H9 (cell line): Measurements from ENCODE around the gene MALRD1. TPM values are rescaled to one million over a fixed set of nuclear protein-coding genes. Genes with fewer than 3 reads are reported as not detected.

Experiments used
- DNase-seq: peaks from one replicate; pipeline ENCODE4 v3.0.0-alpha.2; 2017
- H2AFZ ChIP-seq: one replicate; pipeline ENCODE4 v1.6.1; 2013; ENCODE audit warnings: mild to moderate bottlenecking, low read length, control low read depth, moderate library complexity
- H2AK5ac ChIP-seq: 2 replicates; pipeline ENCODE4 v1.6.1; 2013; ENCODE audit warnings: low read length, control low read depth, mixed read lengths; ENCODE audit not compliant: insufficient read length
- H2BK120ac ChIP-seq: one replicate; pipeline ENCODE4 v1.6.1; 2013; ENCODE audit warnings: low read depth, mild to moderate bottlenecking, low read length, control low read depth, inconsistent platforms; ENCODE audit not compliant: poor library complexity, severe bottlenecking
- H2BK12ac ChIP-seq: 2 replicates; pipeline ENCODE4 v1.6.1; 2013; ENCODE audit warnings: low read length, control low read depth, mixed read lengths, low read depth; ENCODE audit not compliant: insufficient read length
- H2BK15ac ChIP-seq: 2 replicates; pipeline ENCODE4 v1.6.1; 2013; ENCODE audit warnings: low read depth, low read length, control low read depth
- H2BK20ac ChIP-seq: one replicate; pipeline ENCODE4 v1.6.1; 2013; ENCODE audit warnings: low read depth, mild to moderate bottlenecking, low read length, control low read depth, inconsistent platforms; ENCODE audit not compliant: poor library complexity, severe bottlenecking
- H2BK5ac ChIP-seq: 2 replicates; pipeline ENCODE4 v1.6.1; 2013; ENCODE audit warnings: low read length, control low read depth, mixed read lengths; ENCODE audit not compliant: insufficient read length
- H3K14ac ChIP-seq: 2 replicates; pipeline ENCODE4 v1.6.1; 2013; ENCODE audit warnings: low read length, control low read depth; ENCODE audit not compliant: insufficient read depth
- H3K18ac ChIP-seq: 2 replicates; pipeline ENCODE4 v1.6.1; 2013; ENCODE audit warnings: low read depth, mild to moderate bottlenecking, mixed read lengths, low read length, control low read depth; ENCODE audit not compliant: insufficient read length
- H3K23ac ChIP-seq: 2 replicates; pipeline ENCODE4 v1.6.1; 2013; ENCODE audit warnings: low read length, control low read depth, mixed read lengths, low read depth; ENCODE audit not compliant: insufficient read length
- H3K23me2 ChIP-seq: 2 replicates; pipeline ENCODE4 v1.6.1; 2013; ENCODE audit warnings: low read depth, mild to moderate bottlenecking, mixed read lengths, low read length, control low read depth; ENCODE audit not compliant: insufficient read length, poor library complexity, severe bottlenecking
- H3K27ac ChIP-seq: 2 replicates; pipeline ENCODE4 v1.5.1; 2013; ENCODE audit warnings: low read length, control low read depth, mixed read lengths, low read depth; ENCODE audit not compliant: insufficient read length
- H3K27me3 ChIP-seq: 2 replicates; pipeline ENCODE4 v1.6.1; 2013; ENCODE audit warnings: low read length, control low read depth, inconsistent platforms; ENCODE audit not compliant: insufficient read depth
- H3K4ac ChIP-seq: 2 replicates; pipeline ENCODE4 v1.6.1; 2013; ENCODE audit warnings: low read depth, mild to moderate bottlenecking, control low read depth, inconsistent platforms, low read length, moderate library complexity
- H3K4me1 ChIP-seq: 2 replicates; pipeline ENCODE4 v1.6.1; 2013; ENCODE audit warnings: low read length, control low read depth, inconsistent platforms; ENCODE audit not compliant: insufficient read depth
- H3K4me2 ChIP-seq: 2 replicates; pipeline ENCODE4 v1.6.1; 2013; ENCODE audit warnings: low read length, control low read depth, mixed read lengths; ENCODE audit not compliant: insufficient read length, insufficient read depth
- H3K56ac ChIP-seq: 2 replicates; pipeline ENCODE4 v1.6.1; 2013; ENCODE audit warnings: low read depth, mild to moderate bottlenecking, mixed read lengths, low read length, control low read depth; ENCODE audit not compliant: insufficient read length
- H3K79me1 ChIP-seq: 2 replicates; pipeline ENCODE4 v1.6.1; 2013; ENCODE audit warnings: low read depth, mild to moderate bottlenecking, moderate library complexity, low read length, control low read depth, inconsistent platforms; ENCODE audit not compliant: insufficient read depth, poor library complexity, severe bottlenecking
- H3K79me2 ChIP-seq: 2 replicates; pipeline ENCODE4 v1.6.1; 2013; ENCODE audit warnings: low read length, control low read depth, inconsistent platforms; ENCODE audit not compliant: insufficient read depth
- H3K9ac ChIP-seq: 2 replicates; pipeline ENCODE4 v1.6.1; 2013; ENCODE audit warnings: low read length, control low read depth, mixed read lengths; ENCODE audit not compliant: insufficient read length; ENCODE audit errors: extremely low read depth
- H3K9me3 ChIP-seq: one replicate; pipeline ENCODE4 v1.6.1; 2013; ENCODE audit warnings: low read depth, low read length, inconsistent platforms; ENCODE audit not compliant: control insufficient read depth
- H3T11ph ChIP-seq: one replicate; pipeline ENCODE4 v1.6.1; 2013; ENCODE audit warnings: mild to moderate bottlenecking, low read length, control low read depth, inconsistent platforms
- H4K20me1 ChIP-seq: one replicate; pipeline ENCODE4 v1.6.1; 2013; ENCODE audit not compliant: control insufficient read depth, insufficient read length, insufficient read depth
- H4K5ac ChIP-seq: 2 replicates; pipeline ENCODE4 v1.6.1; 2013; ENCODE audit warnings: low read depth, mild to moderate bottlenecking, mixed read lengths, low read length, control low read depth; ENCODE audit not compliant: insufficient read length
- H4K8ac ChIP-seq: replicated peaks from 2 replicates; pipeline ENCODE4 v1.6.1; 2013; ENCODE audit warnings: low read length, control low read depth, mixed read lengths, low read depth; ENCODE audit not compliant: insufficient read length
- H4K91ac ChIP-seq: 2 replicates; pipeline ENCODE4 v1.6.1; 2013; ENCODE audit warnings: low read depth, mild to moderate bottlenecking, moderate library complexity, mixed read lengths, low read length, control low read depth; ENCODE audit not compliant: insufficient read length
- H3K27ac Mint-ChIP-seq, 3 experiments: 2 replicates in 2 of 3; 3 replicates in 1 of 3; pipeline ENCODE4 v1.8.0; 2020 to 2021; ENCODE audit warnings: mixed read lengths in 3 of 3, mild to moderate bottlenecking in 1 of 3, moderate library complexity in 1 of 3
- H3K27me3 Mint-ChIP-seq: 2 replicates; pipeline ENCODE4 v1.8.0; 2021; ENCODE audit warnings: low read depth, mild to moderate bottlenecking, moderate library complexity, mixed read lengths
- H3K36me3 Mint-ChIP-seq, 3 experiments: 2 replicates in 2 of 3; 3 replicates in 1 of 3; pipeline ENCODE4 v1.8.0; 2020 to 2021; ENCODE audit warnings: low read depth in 3 of 3, mixed read lengths in 3 of 3; ENCODE audit not compliant: insufficient read depth in 1 of 3
- H3K4me1 Mint-ChIP-seq, 2 experiments: 2 replicates each; pipeline ENCODE4 v1.8.0; 2020; ENCODE audit warnings: mixed read lengths in 2 of 2
- H3K4me3 Mint-ChIP-seq, 2 experiments: 2 replicates in 1 of 2; 3 replicates in 1 of 2; pipeline ENCODE4 v1.8.0; 2020 to 2021; ENCODE audit warnings: mild to moderate bottlenecking in 2 of 2, mixed read lengths in 2 of 2, moderate library complexity in 1 of 2
- H3K9me3 Mint-ChIP-seq, 2 experiments: 2 replicates in 1 of 2; 3 replicates in 1 of 2; pipeline ENCODE4 v1.8.0; 2020; ENCODE audit warnings: mild to moderate bottlenecking in 2 of 2, mixed read lengths in 2 of 2, moderate library complexity in 1 of 2
- CTCF ChIP-seq: fragments of 200-600 bp; sonication (generic); conservative IDR thresholded peaks from 3 replicates; pipeline ENCODE4 v1.8.0; 2021; ENCODE audit warnings: antibody characterized with exemption, mild to moderate bottlenecking
- WGBS: extraction: QIAGEN DNeasy Blood & Tissue Kit; methylation state at CpG from one replicate; pipeline ENCODE4 v1.1.7; 2013; ENCODE audit warnings: missing lambda C conversion rate, low lambda C conversion rate, mixed read lengths; ENCODE audit not compliant: insufficient read length; ENCODE audit errors: extremely low coverage; 5-methylcytosine and 5-hydroxymethylcytosine counted together
- total RNA-seq: library from RNA; stranded (reverse); gene quantifications from 2 replicates; pipeline ENCODE4 v1.2.1, GENCODE V29; 2021

MALRD1 gene
- total RNA-seq, 1 experiment from 2014 or later: 0.20 TPM

GRCh38 chr10:19480353-19480752 is 431.8 kb downstream of the MALRD1 start:
- Histone ChIP-seq H3K14ac (no peak overlapping the region), H3K9ac (no peak overlapping the region), H2BK12ac (no peak overlapping the region), H3K79me2 (no peaks in the 10 kb centered on the region), H2BK15ac (no peak overlapping the region), H3K4ac (no peak overlapping the region), H4K8ac (no peak overlapping the region), H3K56ac (no peak overlapping the region), H3K4me1 (no peaks in the 10 kb centered on the region; the same call in 1 of the 2 replicates), H4K5ac (no peak overlapping the region), H4K20me1 (no peaks in the 10 kb centered on the region), H3K23ac (no peak overlapping the region), H2BK5ac (no peak overlapping the region), H4K91ac (no peak overlapping the region), H2AK5ac (no peak overlapping the region), H3K79me1 (no peaks in the 10 kb centered on the region), H2BK120ac (no peak overlapping the region), H3T11ph (no peak overlapping the region), H2BK20ac (no peak overlapping the region), H3K27ac (no peak overlapping the region), H2AFZ (no peak overlapping the region), H3K23me2 (no peaks in the 10 kb centered on the region), H3K18ac (no peak overlapping the region), H3K4me2 (no peak overlapping the region), H3K27me3 (no peaks in the 10 kb centered on the region), H3K9me3 (no peaks in the 10 kb centered on the region)
- no peaks in the 10 kb centered on the region for H3K9me3 Mint-ChIP-seq
- no peaks in the 10 kb centered on the region for H3K27me3 Mint-ChIP-seq
- H3K27ac Mint-ChIP-seq: no peak overlapping the region
- H3K4me1 Mint-ChIP-seq: peaks cover 4 to 5% of the 10 kb centered on the region in 2 experiments; a peak in 2 of 4 replicates
- no peak for DNase-seq
- no CpG with 5 or more reads among the region's 3 CpGs for WGBS
- H3K4me3 Mint-ChIP-seq: no peak overlapping the region
- TF ChIP-seq CTCF: no peak
- no peaks in the 10 kb centered on the region for H3K36me3 Mint-ChIP-seq
